Fibroblast of pulmonary artery (primary cell): ENCODE results near the gene NTM.

Source experiments
- DNase-seq: peaks from one replicate; pipeline ENCODE4 v3.0.0-alpha.2; 2010; ENCODE audit warnings: low read depth
- H3K4me3 ChIP-seq: replicated peaks from 2 replicates; pipeline ENCODE4 v1.5.1; 2011; ENCODE audit warnings: low read depth, mild to moderate bottlenecking, control low read depth, low read length, moderate library complexity
- TF ChIP-seq, protein P1 (sequence below): IDR thresholded peaks from 2 replicates; pipeline ENCODE4 v1.5.1; 2011; ENCODE audit warnings: mild to moderate bottlenecking, control low read depth, low read length, inconsistent platforms; ENCODE audit errors: missing control alignments

The NTM gene

DNA sequence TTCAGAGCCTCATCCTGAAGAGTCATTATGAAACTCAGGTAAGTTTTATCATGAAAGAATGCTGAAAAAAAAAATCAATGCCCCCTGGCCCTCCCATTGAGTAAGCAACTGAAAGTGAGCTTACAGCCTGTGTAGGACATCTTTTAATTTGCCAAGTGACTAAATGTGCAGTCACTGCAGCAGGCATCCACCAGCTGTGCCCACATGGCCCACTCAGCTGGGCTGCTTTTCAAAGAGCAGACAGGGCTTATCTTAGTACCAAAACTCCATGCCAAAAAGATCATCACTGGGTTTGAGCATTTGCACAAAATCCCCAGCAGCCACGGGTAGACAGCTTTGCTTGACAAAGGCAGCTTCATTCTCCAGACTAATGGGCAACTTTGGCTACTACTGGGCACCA lies 709.7 kb downstream of the NTM start:
- no peak overlapping the region for H3K4me3 ChIP-seq
- TF ChIP-seq, protein P1, sequence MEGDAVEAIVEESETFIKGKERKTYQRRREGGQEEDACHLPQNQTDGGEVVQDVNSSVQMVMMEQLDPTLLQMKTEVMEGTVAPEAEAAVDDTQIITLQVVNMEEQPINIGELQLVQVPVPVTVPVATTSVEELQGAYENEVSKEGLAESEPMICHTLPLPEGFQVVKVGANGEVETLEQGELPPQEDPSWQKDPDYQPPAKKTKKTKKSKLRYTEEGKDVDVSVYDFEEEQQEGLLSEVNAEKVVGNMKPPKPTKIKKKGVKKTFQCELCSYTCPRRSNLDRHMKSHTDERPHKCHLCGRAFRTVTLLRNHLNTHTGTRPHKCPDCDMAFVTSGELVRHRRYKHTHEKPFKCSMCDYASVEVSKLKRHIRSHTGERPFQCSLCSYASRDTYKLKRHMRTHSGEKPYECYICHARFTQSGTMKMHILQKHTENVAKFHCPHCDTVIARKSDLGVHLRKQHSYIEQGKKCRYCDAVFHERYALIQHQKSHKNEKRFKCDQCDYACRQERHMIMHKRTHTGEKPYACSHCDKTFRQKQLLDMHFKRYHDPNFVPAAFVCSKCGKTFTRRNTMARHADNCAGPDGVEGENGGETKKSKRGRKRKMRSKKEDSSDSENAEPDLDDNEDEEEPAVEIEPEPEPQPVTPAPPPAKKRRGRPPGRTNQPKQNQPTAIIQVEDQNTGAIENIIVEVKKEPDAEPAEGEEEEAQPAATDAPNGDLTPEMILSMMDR, result no peak
- no peak for DNase-seq

DNA sequence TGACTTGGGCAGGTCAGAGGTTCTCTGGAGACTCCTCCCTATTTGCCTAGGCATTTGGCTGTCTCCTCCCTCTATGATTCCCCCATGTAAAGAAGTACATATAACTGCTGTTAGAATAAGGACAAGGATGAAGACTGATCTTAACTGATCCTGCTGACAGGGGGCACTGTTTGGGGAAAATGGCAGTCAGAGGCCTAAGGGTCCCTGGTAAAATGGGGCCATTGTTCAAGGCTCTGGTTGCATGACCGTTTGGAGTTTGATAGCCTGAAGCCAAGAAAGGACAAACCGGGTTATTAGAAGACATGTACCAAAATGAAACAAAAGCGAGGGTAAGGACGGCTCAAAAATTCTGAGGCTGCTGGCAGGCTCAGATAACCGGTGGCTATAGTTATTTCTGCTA lies 712.2 kb downstream of the NTM start:
- DNase-seq, result no peak
- TF ChIP-seq, protein P1, result no peak
- no peak overlapping the region for H3K4me3 ChIP-seq

GRCh38 chr11:132084433-132084832 lies 714.0 kb downstream of the NTM start:
- TF ChIP-seq, protein P1, result no peak
- DNase-seq, result no peak

DNA sequence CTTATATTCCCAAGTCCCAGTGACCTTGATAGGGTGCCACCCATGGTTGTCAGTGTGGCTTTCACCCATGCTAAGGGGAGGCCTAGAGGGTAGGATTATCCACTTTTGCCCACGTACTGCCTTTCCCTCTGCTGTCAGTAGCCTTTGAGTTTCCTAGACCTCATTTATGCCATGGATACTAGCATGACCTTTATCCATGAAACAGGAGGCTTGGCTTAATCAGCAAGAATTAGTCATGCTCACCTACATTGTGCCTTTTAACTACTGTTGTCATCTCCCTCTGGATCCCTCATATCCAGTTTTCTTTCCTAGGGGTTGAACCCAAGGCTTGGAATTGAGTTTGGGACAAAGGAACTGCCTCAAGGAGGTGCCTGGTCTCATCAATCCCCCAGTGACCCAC lies 716.7 kb downstream of the NTM start:
- H3K4me3 ChIP-seq, result no peak overlapping the region
- TF ChIP-seq, protein P1, result no peak
- no peak for DNase-seq

More at GRCh38 chr11:132084433-132084832, 714.0 kb downstream of the NTM start:
- no peak overlapping the region for H3K4me3 ChIP-seq

GRCh38 chr11:132088551-132088950 lies 718.1 kb downstream of the NTM start:
- TF ChIP-seq, protein P1, result no peak
- DNase-seq, result no peak
- no peak overlapping the region for H3K4me3 ChIP-seq

GRCh38 chr11:132093536-132094259 lies 723.3 kb downstream of the NTM start:
- no peak overlapping the region for H3K4me3 ChIP-seq
- DNase-seq, result no peak
- TF ChIP-seq, protein P1, result no peak

DNA sequence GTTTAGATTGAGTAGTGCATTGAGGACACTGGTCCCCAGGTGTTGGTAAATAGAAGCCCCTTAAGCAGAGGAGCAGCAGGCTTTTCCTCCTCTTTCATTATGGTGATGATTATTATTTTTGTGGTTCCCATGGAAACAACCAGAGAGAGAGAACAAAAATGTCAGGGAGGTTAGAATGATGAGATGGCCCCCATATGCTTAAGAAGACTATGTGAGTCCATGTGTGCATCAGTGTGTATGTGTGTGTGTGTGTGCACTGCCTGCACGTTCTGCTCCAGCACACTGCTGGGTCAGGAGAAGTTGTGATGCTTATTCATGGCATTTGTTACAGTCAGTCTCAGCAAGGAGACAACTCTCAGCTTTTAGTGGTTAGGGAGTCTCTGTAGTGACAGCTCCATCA lies 724.2 kb downstream of the NTM start:
- TF ChIP-seq, protein P1, result no peak
- H3K4me3 ChIP-seq, result no peak overlapping the region
- no peak for DNase-seq
